Fibroblast of lung (primary cell): ENCODE measurements around the gene PIK3R2. TPM values are rescaled to one million over a fixed set of nuclear protein-coding genes. Genes with fewer than 3 reads are reported as not detected.
"Not testable (repeated sequence)": the region's sequence is repeated elsewhere in the genome, so short reads cannot be mapped to it uniquely, and the experiment has no call there.

ENCODE experiments used
- DNase-seq, 2 donors: peaks; one replicate each; pipeline versions ENCODE4 v3.0.0 to v3.0.0-alpha.2; 2010; ENCODE audit warnings: low read depth in 2 of 2
- H2AFZ ChIP-seq: 2 replicates; pipeline ENCODE4 v1.5.1; 2012; ENCODE audit warnings: low read length, control low read depth, inconsistent platforms
- H3K27ac ChIP-seq: 2 replicates; pipeline ENCODE4 v1.5.1; 2011; ENCODE audit warnings: low read length, control low read depth; ENCODE audit not compliant: insufficient read depth
- H3K27me3 ChIP-seq: 2 replicates; pipeline ENCODE4 v1.5.1; 2011; ENCODE audit warnings: mild to moderate bottlenecking, low read length; ENCODE audit not compliant: control insufficient read depth, insufficient read depth
- H3K36me3 ChIP-seq: 2 replicates; pipeline ENCODE4 v1.5.1; 2011; ENCODE audit warnings: low read length; ENCODE audit not compliant: control insufficient read depth, insufficient read depth
- H3K4me1 ChIP-seq: 2 replicates; pipeline ENCODE4 v1.5.1; 2011; ENCODE audit warnings: low read length; ENCODE audit not compliant: control insufficient read depth, insufficient read depth; ENCODE audit errors: extremely low read depth
- H3K4me2 ChIP-seq: 2 replicates; pipeline ENCODE4 v1.5.1; 2011; ENCODE audit warnings: low read length, control low read depth; ENCODE audit not compliant: insufficient read depth; ENCODE audit errors: extremely low read depth
- H3K4me3 ChIP-seq, 4 experiments: fragments of 200-600 bp in 1 of 4; sonication (generic) in 1 of 4; replicated peaks in 1 of 4; 2 replicates each; pipeline ENCODE4 v1.5.1; 2011 to 2016; ENCODE audit warnings: low read length in 4 of 4, low read depth in 3 of 4, mild to moderate bottlenecking in 3 of 4, control low read depth in 2 of 4, inconsistent platforms in 1 of 4, mixed read lengths in 1 of 4; ENCODE audit not compliant: insufficient read depth in 1 of 4; ENCODE audit errors: control extremely low read depth in 1 of 4
- H3K79me2 ChIP-seq: 2 replicates; pipeline ENCODE4 v1.5.1; 2012; ENCODE audit warnings: mild to moderate bottlenecking, low read length, inconsistent platforms; ENCODE audit not compliant: control insufficient read depth, insufficient read depth
- H3K9ac ChIP-seq: 2 replicates; pipeline ENCODE4 v1.5.1; 2011; ENCODE audit warnings: mild to moderate bottlenecking, low read length, control low read depth; ENCODE audit not compliant: insufficient read depth
- H3K9me3 ChIP-seq: 2 replicates; pipeline ENCODE4 v1.5.1; 2012; ENCODE audit warnings: low read depth, low read length; ENCODE audit not compliant: control insufficient read depth, insufficient read depth
- H4K20me1 ChIP-seq: 2 replicates; pipeline ENCODE4 v1.5.1; 2011; ENCODE audit warnings: low read length; ENCODE audit not compliant: control insufficient read depth, insufficient read depth; ENCODE audit errors: extremely low read depth
- CTCF ChIP-seq, 2 donors: IDR thresholded peaks in 1 of 2; conservative IDR thresholded peaks in 1 of 2; 1 replicate in 1 of 2; 2 replicates in 1 of 2; pipeline ENCODE4 v1.5.1; 2011 to 2012; ENCODE audit warnings: low read length in 2 of 2, control low read depth in 1 of 2, inconsistent platforms in 1 of 2, low read depth in 1 of 2, mild to moderate bottlenecking in 1 of 2
- EZH2 ChIP-seq: IDR thresholded peaks from 2 replicates; pipeline ENCODE4 v1.5.1; 2012; ENCODE audit warnings: low read length, control low read depth, mild to moderate bottlenecking; ENCODE audit errors: missing control alignments
- polyA minus RNA-seq: library from RNA; depleted of rRNA, polyadenylated mRNA; stranded (reverse); fragments of >200 nt; gene quantifications from 2 replicates; pipeline ENCODE4 v1.2.3, GENCODE V29; 2011; ENCODE audit warnings: low replicate concordance
- polyA plus RNA-seq, 2 donors: library from polyadenylated mRNA; depleted of rRNA in 1 of 2; stranded (reverse) in 1 of 2; unstranded in 1 of 2; fragments of >200 nt; gene quantifications; 2 replicates each; pipeline ENCODE4 v1.2.1, GENCODE V29; 2011 to 2012; ENCODE audit warnings: missing spikeins in 1 of 2
- total RNA-seq: library from RNA; depleted of rRNA; stranded (reverse); fragments of >200 nt; gene quantifications from 2 replicates; pipeline ENCODE4 v1.2.1, GENCODE V29; 2014

The PIK3R2 gene
- total RNA-seq (10.1 and 11.3 TPM in 2 replicates), polyA plus RNA-seq (18.4 and 29.5 TPM in 2 replicates), polyA minus RNA-seq (25.4 and 35.9 TPM in 2 replicates)
- polyA plus RNA-seq (2012), result 32.6 and 45.1 TPM in 2 replicates

GRCh38 chr19:18152817-18153555 is at the start of gene PIK3R2:
TSS of gene PIK3R2 (plus strand) at chr19:18153163. CDS start at chr19:18155880, 2,717 bp downstream.
- TF ChIP-seq EZH2 (no peak), CTCF (conservative IDR thresholded peaks at IDR 0.05 in 1 of 2, IDR thresholded peaks at IDR 0.05 in 1 of 2; ENCODE audit: low read depth in 1 of 2, low read length in 2 of 2) (no peak)
- H3K27me3 ChIP-seq, result no peaks in the 10 kb centered on the region
- peak within 1 kb of the TSS; percentile 78 to 87 (median 86) for H3K4me3 ChIP-seq
- H3K9ac ChIP-seq, result peak within 1 kb of the TSS; percentile 89
- H3K4me1 ChIP-seq, result peaks cover 18% of the 10 kb centered on the region
- H3K27ac ChIP-seq, result peak within 1 kb of the TSS; percentile 97
- H3K9me3 ChIP-seq, result no peaks in the 10 kb centered on the region
- H3K36me3 ChIP-seq, result peaks cover 7% of the 10 kb centered on the region
- H3K79me2 ChIP-seq, result peaks cover 15% of the 10 kb centered on the region
- DNase-seq, result peak; percentile 94 to 99
- no peaks in the 10 kb centered on the region for H4K20me1 ChIP-seq
- peak within 1 kb of the TSS; percentile 95 for H2AFZ ChIP-seq
- H3K4me2 ChIP-seq, result peak within 1 kb of the TSS; percentile 99

GRCh38 chr19:18104793-18105131 is 48.2 kb upstream of the PIK3R2 start:
- Histone ChIP-seq H3K4me1 (peaks cover 9% of the 10 kb centered on the region), H3K79me2 (no peaks in the 10 kb centered on the region), H3K4me2 (peak overlapping the region; percentile 89), H2AFZ (peak overlapping the region; percentile 78), H3K36me3 (no peaks in the 10 kb centered on the region), H3K27me3 (peaks cover 1% of the 10 kb centered on the region), H3K9ac (no peak overlapping the region), H4K20me1 (no peaks in the 10 kb centered on the region), H3K4me3 (peak overlapping the region; percentile 16 to 56 (median 42)), H3K27ac (no peak overlapping the region), H3K9me3 (no peaks in the 10 kb centered on the region)
- TF ChIP-seq CTCF (conservative IDR thresholded peaks at IDR 0.05 in 1 of 2, IDR thresholded peaks at IDR 0.05 in 1 of 2; ENCODE audit: low read depth in 1 of 2, low read length in 2 of 2), result no peak
- no peak for TF ChIP-seq EZH2
- DNase-seq, result no peak

- not testable (repeated sequence) for H2AFZ ChIP-seq, H3K9ac ChIP-seq, H3K27me3 ChIP-seq, H3K4me1 ChIP-seq, H3K36me3 ChIP-seq, DNase-seq, H3K27ac ChIP-seq, H3K79me2 ChIP-seq, H3K4me2 ChIP-seq, H4K20me1 ChIP-seq, H3K4me3 ChIP-seq, H3K9me3 ChIP-seq
Observed at GRCh38 chr19:18105259-18105658, 47.7 kb upstream of the PIK3R2 start.
